Left ventricle myocardium superior (tissue), 1 donor: ENCODE measurements around the gene PIK3C3. TPM values are rescaled to one million over a fixed set of nuclear protein-coding genes. Genes with fewer than 3 reads are reported as not detected.
"Not testable (repeated sequence)": the region's sequence is repeated elsewhere in the genome, so short reads cannot be mapped to it uniquely, and the experiment has no call there.

Source experiments
- ATAC-seq: fragments of 200-7000 bp; cut with Tn5 transposase; one replicate; pipeline ENCODE4 v1.9.1; 2020; ENCODE audit warnings: mild to moderate bottlenecking, moderate library complexity
- DNase-seq: peaks from one replicate; pipeline ENCODE4 v3.0.0-alpha.2; 2020
- intact Hi-C: fragments of 100-400 bp; cut with micrococcal nuclease; formaldehyde crosslinking; loops from one replicate; pipeline ENCODE4 v1.11.0; 2022
- total RNA-seq: library from RNA; stranded (reverse); fragmentation: NEBNext Ultra II Directional; extraction: Animal tissue kit (Norgen Biotek cat#: 25700); gene quantifications from one replicate; pipeline ENCODE4 v1.2.1, GENCODE V29; 2021
- donor health status: DM: no; HTN: yes; CAD: no; lungs with severe emphysema.

Gene PIK3C3
- total RNA-seq, 1 donor from 2014 or later, result 34.1 TPM

DNA sequence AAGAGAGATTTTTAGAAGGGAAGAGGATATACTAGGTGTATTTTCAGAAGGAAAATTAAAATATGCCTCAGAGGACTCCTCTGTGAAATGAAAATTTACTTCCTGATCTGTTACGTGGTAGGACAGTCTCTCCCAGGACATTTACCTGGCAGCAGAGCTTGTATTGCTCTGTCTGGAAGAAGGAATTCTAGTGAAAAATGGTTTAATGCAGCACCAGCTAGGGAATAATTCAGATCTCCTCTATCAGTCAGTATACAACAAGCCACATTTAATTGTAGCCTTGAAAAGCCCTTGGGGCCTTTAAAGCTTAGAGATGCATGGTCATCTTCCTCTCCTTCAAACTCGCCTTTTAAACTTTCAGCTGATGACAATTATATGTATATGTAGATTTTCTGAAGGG lies 49.6 kb downstream of the PIK3C3 start:
- DNase-seq, result no peak
- ATAC-seq, result no peak
- intact Hi-C loops, result no loop called here

DNA sequence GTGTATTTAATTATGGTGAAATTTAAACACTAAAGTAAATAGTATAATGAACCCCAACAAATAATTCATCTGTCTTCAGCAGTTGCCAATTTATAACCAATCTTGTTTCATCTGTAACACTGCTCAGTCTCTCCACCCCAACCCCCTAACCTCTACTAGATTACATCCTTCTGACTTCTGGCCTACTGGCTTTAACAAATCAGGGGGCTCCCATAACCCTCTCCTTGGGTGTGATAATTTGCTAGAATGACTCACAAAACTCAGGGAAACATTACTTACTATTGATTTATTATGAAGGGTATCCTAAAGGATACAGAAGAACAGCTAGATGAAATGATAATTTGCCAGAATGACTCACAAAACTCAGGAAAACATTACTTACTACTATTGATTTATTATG lies 50.7 kb downstream of the PIK3C3 start:
- intact Hi-C loops, result no loop called here
- ATAC-seq (no peak), DNase-seq (no peak)

GRCh38 chr18:42009457-42009856 lies 54.4 kb downstream of the PIK3C3 start:
- DNase-seq, ATAC-seq, intact Hi-C loops: not testable (repeated sequence)

DNA sequence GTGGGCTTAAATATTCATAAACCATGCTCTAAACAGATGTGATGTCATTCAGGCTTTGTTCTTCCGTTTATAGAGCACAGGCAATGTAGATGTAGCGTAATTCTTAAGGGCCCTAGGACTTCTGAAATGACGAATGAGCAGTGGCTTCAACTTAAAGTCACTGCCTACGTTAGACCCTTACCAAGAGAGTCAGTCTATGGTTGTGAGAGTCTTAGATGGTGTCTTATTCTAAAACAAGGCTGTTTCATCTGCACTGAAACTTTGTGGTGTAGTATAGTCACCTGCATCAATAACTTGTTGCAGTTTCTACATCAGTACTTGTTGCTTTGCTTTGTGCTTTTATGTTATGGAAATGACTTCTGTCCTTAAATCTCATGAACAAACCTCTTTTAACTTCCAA lies 56.0 kb downstream of the PIK3C3 start:
- no peak for ATAC-seq
- no peak for DNase-seq
- intact Hi-C loops, result no loop called here

DNA sequence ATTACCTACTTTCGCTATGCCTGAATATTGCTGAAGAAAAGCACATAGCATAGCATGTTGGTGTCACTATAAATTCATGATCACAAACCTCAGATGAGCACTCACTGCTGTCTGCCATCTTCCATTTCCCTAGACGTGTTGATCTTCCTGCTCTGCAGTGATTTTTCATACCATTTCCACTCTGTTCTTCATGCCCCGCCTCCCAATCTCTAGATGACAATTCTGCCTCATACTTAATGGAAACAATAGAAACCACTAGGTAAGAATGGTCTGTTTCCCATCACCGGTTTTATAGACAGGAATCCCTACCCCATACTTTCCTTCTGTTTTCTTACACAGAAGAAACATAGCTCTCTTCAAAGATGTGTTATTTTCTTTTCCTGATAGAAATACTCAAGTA lies 63.8 kb downstream of the PIK3C3 start:
- intact Hi-C loops, result no loop called here
- DNase-seq, result no peak
- no peak for ATAC-seq

DNA sequence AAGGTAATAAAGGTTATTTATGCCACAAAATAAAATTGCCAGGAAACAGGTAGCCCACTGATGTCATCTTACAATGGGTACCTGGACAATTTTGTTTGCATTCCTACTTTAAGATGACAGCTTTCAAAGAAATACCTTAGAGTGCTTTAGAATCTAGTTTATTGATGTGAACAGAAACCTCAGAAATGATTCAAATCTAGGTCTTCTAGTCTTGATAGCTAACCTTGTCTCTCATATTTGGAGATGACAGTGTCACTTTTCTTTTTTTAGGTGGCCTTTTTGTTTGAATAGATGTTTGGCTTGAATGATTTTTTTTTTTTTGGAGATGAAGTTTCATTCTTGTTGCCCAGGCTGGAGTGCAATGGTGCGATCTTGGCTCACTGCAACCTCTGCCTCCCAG lies 69.1 kb downstream of the PIK3C3 start:
- DNase-seq (no peak), ATAC-seq (no peak)
- intact Hi-C loops, result no loop called here

DNA sequence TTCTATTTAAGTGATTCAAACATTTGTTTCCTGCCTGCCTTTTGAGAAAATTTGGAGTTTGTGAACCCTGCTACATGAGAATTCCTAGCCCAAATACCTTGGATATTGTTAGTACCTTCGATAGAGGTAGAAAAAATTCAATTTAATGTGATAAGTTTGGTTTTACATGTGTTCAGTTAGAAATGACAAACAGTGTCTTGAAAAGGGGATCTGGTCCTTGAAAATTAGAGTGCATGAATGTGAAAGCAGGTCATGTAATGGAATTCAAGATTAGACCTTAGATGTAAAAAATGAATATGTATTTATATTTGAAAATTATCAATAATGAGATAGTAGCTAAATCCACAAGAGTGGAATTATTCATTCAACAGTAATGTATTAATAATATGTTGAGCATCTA lies 70.5 kb downstream of the PIK3C3 start:
- DNase-seq (no peak), ATAC-seq (no peak)
- intact Hi-C loops, result no loop called here

- intact Hi-C loops, result no loop called here
- ATAC-seq (no peak), DNase-seq (no peak)
These were observed 71.1 kb downstream of the PIK3C3 start for GRCh38 chr18:42025974-42026625.

DNA sequence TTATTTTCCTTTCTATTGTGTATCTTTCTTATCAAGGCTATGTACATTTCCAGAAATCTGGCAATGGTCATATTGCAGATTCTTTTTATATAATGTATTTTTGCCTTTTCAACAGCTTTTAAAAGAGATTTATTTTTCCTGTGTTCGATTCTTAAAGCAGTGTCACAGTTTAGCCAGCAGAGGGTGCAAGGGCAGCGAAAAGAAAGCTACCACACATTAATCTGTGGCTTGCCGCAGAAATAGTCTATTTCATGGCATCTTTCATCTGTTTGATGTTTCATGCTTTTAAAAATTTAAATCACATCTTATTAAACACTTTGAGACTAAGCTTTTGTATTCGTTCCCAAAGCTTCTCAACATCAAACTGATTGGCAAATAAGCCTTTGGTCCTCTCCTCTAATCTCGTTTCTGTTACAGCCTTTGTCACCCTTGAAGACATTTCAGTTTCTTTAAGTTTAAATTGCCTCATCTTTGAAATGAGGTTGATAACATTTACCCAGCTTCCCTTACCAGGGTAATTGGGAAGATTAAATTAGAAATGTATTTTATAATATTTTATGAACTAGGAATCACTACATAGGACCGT lies 73.3 kb downstream of the PIK3C3 start:
- intact Hi-C loops, result no loop called here
- ATAC-seq (no peak), DNase-seq (no peak)

GRCh38 chr18:42029092-42029491 lies 74.1 kb downstream of the PIK3C3 start:
- intact Hi-C loops, result no loop called here
- ATAC-seq (no peak), DNase-seq (no peak)

GRCh38 chr18:42030586-42031182 lies 75.7 kb downstream of the PIK3C3 start:
- DNase-seq (no peak), ATAC-seq (peak; percentile 52)
- intact Hi-C loops, result no loop called here

- intact Hi-C loops, result no loop called here
- DNase-seq, result no peak
These were observed 77.4 kb downstream of the PIK3C3 start for GRCh38 chr18:42032447-42032846.

GRCh38 chr18:42033137-42033810 lies 78.2 kb downstream of the PIK3C3 start:
- ATAC-seq, result no peak
- no peak for DNase-seq
- intact Hi-C loops, result no loop called here

More at GRCh38 chr18:42032447-42032846, 77.4 kb downstream of the PIK3C3 start:
- ATAC-seq, result no peak

DNA sequence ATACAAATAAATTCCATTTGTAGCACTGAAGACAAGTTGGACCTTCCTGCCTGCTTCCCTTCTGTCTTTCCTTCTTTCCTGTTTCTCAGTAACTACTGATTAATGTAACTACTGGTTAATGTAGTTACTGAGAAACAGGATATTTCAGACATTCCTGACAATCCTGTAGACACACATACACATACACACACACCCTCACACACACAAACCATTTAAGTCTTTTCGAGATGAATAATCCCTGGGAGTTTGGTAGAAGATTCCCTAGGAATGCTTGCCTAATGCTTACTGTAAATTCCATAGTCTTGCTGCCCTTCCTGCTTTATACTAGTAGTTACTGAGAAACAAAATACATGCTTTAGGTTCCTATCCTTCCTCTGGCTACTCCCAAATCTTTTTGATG lies 83.9 kb downstream of the PIK3C3 start:
- ATAC-seq (no peak), DNase-seq (no peak)
- intact Hi-C loops, result no loop called here

DNA sequence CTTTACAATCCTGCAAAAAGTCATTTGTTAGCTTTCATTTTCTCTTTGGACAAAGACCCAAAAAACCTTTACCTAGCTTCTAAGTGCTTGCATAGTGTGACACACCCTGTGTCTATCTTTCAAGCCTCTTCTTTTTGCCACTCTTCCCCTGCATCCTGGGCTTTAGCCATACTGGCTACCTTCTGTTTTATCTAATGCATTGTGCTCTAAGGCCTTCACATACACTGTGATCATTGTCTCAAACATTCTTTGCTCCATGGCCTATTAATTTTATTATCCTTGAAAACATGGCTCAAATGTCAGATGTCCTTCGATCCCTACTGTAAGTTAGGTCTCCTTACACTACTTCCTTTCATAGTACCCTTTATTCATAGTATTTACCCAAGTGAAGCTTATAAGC lies 84.4 kb downstream of the PIK3C3 start:
- DNase-seq (no peak), ATAC-seq (no peak)
- intact Hi-C loops, result no loop called here

DNA sequence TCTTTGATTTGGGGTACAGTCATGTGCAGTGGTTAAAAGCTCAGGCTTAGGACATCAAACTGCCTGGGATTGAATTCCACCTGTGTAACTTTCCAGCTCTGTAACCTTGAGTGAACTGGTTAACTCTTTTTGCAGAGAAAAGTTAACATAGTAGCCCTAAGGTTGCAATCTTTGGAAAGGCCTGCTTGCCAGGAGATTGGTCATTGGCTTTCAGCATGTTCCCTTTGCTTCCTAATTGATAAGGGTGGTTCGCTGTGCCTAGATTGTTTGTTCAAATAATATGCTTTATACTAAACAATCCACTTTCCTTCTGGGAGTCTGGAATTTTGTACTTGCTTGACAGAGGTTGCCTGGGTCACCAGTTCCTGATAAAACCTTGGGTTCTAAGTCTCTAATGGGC lies 86.8 kb downstream of the PIK3C3 start:
- ATAC-seq (no peak), DNase-seq (no peak)
- intact Hi-C loops, result no loop called here

GRCh38 chr18:42045346-42045745 lies 90.3 kb downstream of the PIK3C3 start:
- DNase-seq, result no peak
- no peak for ATAC-seq
- intact Hi-C loops, result no loop called here

DNA sequence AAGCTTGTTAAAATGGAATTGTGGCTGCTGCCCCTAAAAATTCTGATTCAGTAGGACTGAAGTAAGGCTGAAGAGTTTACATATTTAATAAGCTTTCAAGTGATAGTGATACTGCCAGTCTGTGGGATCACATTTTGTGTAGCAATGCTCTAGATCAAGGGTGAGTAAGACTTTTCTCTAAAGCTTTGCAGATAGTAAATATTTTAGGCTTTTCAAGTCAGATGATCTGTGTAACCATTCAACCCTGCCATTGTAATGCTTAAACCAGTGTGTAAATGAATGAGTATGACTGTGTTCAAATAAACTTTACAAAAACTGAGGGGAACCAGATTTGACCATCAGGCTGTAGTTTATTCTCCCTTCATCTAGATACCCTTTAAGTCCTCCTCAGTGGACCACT lies 92.7 kb downstream of the PIK3C3 start:
- DNase-seq (no peak), ATAC-seq (no peak)
- intact Hi-C loops, result no loop called here

DNA sequence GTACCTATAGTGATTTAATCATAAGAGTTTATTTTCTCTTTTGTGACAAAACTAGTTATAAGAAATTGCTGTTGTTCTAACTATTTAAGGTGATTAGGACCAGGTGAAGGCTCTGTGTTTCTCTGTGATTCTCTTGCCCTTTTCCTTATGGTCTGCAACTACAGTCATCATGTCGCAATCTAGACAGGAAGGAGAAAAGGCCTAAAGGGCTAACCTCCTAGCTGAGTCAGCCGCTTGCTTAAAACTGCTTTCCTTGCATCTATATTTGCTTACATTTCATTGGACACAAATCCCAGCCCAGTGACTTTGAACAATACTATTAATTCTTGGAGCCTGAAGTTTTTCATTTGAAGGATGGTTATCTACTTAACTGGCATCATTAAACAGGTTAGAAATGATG lies 93.1 kb downstream of the PIK3C3 start:
- intact Hi-C loops, result no loop called here
- no peak for DNase-seq
- ATAC-seq, result no peak

DNA sequence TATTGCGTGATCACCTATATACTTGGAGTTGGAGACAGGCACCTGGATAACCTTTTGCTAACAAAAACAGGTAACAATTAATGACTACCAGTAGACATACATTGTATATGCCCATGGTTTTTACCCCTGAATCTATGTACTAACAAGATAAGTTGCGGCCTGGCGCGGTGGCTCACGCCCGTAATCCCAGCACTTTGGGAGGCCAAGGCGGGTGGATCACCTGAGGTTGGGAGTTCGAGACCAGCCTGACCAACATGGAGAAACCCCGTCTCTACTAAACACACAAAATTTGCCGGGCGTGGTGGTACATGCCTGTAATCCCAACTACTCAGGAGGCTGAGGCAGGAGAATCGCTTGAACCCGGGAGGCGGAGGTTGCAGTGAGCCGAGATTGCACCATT lies 94.5 kb downstream of the PIK3C3 start:
- DNase-seq, intact Hi-C loops, ATAC-seq: not testable (repeated sequence)
